ENCODE results near the gene DSTN. TPM values are rescaled to one million over a fixed set of nuclear protein-coding genes. Genes with fewer than 3 reads are reported as not detected.

Gene DSTN
- total RNA-seq, 1 donor from 2014 or later = 193 TPM

DNA sequence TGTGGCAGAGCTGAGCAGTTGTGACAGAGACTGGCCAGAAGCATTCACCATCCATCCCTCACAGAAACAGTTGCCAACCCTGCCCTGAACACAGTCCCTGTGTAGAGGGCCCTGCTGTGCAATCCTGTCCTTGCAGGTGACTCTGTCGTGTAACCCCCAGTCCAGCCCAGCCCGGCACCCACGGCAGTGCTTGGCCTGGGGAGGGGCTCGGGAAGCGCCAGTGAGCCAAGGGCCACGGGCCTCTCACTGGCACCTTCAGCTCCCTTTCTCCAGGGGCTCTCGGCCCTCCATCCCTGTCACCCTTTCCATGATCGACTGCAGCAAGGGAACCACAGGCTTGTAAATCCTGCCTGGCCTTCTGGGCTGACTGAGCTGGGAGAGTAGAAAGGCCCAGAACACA is 59.1 kb downstream of the DSTN start:
- peaks cover 4% of the 10 kb centered on the region for H3K4me1 Mint-ChIP-seq (ENCODE audit: unreplicated experiment)
- no peaks in the 10 kb centered on the region for H3K9me3 Mint-ChIP-seq
- H3K27ac Mint-ChIP-seq = no peak overlapping the region
- H3K36me3 Mint-ChIP-seq = peaks cover 13% of the 10 kb centered on the region
- H3K4me3 Mint-ChIP-seq = no peak overlapping the region
- no peak for DNase-seq (ENCODE audit: extremely low spot score, unreplicated experiment)
- no peaks in the 10 kb centered on the region for H3K27me3 Mint-ChIP-seq
- TF ChIP-seq, protein P1, sequence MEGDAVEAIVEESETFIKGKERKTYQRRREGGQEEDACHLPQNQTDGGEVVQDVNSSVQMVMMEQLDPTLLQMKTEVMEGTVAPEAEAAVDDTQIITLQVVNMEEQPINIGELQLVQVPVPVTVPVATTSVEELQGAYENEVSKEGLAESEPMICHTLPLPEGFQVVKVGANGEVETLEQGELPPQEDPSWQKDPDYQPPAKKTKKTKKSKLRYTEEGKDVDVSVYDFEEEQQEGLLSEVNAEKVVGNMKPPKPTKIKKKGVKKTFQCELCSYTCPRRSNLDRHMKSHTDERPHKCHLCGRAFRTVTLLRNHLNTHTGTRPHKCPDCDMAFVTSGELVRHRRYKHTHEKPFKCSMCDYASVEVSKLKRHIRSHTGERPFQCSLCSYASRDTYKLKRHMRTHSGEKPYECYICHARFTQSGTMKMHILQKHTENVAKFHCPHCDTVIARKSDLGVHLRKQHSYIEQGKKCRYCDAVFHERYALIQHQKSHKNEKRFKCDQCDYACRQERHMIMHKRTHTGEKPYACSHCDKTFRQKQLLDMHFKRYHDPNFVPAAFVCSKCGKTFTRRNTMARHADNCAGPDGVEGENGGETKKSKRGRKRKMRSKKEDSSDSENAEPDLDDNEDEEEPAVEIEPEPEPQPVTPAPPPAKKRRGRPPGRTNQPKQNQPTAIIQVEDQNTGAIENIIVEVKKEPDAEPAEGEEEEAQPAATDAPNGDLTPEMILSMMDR (conservative IDR thresholded peaks at IDR 0.05) = no peak

DNA sequence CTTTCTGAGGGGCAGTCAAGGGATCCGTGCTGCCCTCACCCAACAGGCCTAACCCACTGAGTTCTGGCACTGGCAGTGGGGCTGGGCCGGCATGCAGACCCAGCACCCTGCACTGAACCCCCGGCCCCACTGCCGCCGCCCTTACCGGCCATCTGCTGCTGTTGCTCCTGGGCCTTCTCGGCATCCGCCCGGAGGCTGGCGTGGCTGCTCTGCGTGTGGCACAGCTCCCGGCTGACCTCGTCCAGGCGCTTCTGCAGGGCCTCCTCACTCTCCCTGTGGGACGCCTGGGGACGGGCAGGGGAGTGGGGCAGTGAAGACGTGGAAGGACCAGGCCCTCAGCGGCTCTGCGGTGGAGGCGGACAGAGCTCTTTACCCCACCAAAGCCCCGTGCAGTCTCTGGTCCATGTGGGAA is 59.8 kb downstream of the DSTN start:
- TF ChIP-seq, protein P1 (conservative IDR thresholded peaks at IDR 0.05) = no peak
- no peaks in the 10 kb centered on the region for H3K9me3 Mint-ChIP-seq
- no peak overlapping the region for H3K27ac Mint-ChIP-seq
- peaks cover 13% of the 10 kb centered on the region for H3K36me3 Mint-ChIP-seq
- no peak for DNase-seq (ENCODE audit: extremely low spot score, unreplicated experiment)
- no peak overlapping the region for H3K4me3 Mint-ChIP-seq
- H3K27me3 Mint-ChIP-seq = no peaks in the 10 kb centered on the region
- peaks cover 4% of the 10 kb centered on the region for H3K4me1 Mint-ChIP-seq (ENCODE audit: unreplicated experiment)

DNA sequence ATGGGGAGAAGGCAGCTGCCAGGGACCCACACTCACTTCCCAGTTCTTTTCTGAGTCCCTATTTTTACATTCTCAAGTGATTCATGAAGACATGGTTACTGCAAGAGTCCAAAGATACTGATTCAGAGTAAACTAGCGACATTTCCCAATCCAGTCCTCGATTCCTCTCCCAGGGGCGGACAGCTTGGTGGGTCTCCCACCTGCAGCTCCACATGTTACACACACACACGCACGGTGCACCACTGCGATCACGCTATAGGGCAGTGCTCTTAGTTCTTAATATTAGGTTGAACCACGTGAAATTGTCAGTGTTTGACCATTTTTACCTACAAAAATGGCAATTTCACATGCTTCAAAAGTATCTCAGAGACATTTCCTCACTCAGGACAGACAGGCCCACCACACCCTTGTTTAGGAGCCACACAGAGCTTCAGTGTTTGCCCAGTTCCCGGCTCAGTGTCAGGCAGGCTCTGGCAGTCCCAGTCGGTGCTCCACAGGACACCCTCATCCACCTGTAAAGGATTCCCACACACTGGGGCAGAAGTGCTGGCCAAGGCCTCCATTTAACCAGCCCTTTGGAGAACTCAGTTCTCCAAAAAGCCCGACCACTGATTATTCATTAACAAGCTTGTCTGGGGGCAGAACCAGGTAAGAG is 60.4 kb downstream of the DSTN start:
- no peak overlapping the region for H3K4me3 Mint-ChIP-seq
- peaks cover 4% of the 10 kb centered on the region for H3K4me1 Mint-ChIP-seq (ENCODE audit: unreplicated experiment)
- H3K9me3 Mint-ChIP-seq = no peaks in the 10 kb centered on the region
- H3K36me3 Mint-ChIP-seq = peaks cover 13% of the 10 kb centered on the region
- TF ChIP-seq, protein P1 (conservative IDR thresholded peaks at IDR 0.05) = no peak
- H3K27ac Mint-ChIP-seq = peak overlapping the region; percentile 53
- no peaks in the 10 kb centered on the region for H3K27me3 Mint-ChIP-seq
- DNase-seq (ENCODE audit: extremely low spot score, unreplicated experiment) = no peak

DNA sequence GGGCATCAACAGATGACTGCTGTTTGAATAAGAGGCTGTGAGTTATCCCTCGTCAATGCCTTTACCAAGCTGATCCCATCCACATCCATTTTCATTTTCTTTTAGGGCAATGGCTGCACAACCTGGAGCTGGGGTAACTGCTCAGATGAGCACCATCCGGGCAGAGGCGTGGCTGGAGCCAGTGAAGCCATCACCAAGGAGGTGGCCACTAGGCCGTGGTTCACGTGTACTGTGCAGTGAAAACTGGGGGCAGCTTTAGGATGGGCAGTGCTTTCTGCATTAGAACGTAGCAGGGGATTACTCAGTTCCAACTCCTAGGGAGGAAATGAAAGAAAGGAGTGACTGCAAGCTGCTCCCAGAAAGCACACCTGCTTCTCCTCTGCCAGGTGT is 60.9 kb downstream of the DSTN start:
- Mint-ChIP-seq H3K9me3 (no peaks in the 10 kb centered on the region), H3K4me1 (ENCODE audit: unreplicated experiment) (peaks cover 5% of the 10 kb centered on the region), H3K4me3 (no peak overlapping the region), H3K27me3 (no peaks in the 10 kb centered on the region), H3K36me3 (peaks cover 14% of the 10 kb centered on the region), H3K27ac (no peak overlapping the region)
- no peak for DNase-seq (ENCODE audit: extremely low spot score, unreplicated experiment)
- TF ChIP-seq, protein P1 (conservative IDR thresholded peaks at IDR 0.05) = no peak

DNA sequence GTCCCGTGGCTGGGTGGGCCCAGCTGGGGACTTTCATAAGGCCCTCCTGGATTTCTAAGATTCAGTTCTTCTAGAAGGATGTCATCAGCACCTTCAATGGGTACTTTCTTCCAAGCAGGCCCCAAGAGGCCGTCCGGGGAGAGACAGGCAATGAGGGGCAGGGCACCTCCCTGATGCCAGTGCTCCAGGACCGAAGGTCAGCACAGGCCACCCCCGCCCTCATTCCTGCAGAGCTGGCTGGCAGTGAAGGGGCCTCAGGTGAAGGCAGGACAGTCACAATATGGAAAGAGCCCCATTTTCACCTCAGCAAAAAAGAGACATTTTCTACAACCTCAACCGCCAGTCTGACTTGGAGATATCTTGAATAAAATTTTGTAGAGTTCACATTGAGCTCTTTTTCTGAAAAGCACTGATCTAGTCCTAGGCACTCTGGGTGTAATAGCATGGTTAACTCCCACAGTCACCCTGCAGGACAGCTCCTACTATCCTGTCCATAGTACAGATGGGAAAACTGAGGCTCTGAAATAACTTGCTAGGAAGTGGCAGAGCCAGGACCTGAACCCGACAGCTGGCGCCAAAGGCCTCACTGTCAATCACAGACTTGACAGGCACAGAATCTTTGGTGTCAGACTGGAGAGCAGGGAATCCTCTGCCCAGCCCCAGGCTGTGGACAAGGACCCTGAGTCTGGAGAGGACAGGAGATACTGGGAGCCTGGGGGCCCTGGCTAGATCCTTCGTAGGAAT is 61.9 kb downstream of the DSTN start:
- Mint-ChIP-seq H3K9me3 (no peaks in the 10 kb centered on the region), H3K27ac (peak overlapping the region; percentile 39), H3K36me3 (peaks cover 16% of the 10 kb centered on the region), H3K4me1 (ENCODE audit: unreplicated experiment) (peaks cover 10% of the 10 kb centered on the region), H3K4me3 (no peak overlapping the region), H3K27me3 (no peaks in the 10 kb centered on the region)
- no peak for DNase-seq (ENCODE audit: extremely low spot score, unreplicated experiment)
- TF ChIP-seq, protein P1 (conservative IDR thresholded peaks at IDR 0.05) = no peak

Data from type B pancreatic cell (in vitro differentiated cells).